H9 (cell line): ENCODE results near the gene ACMSD. TPM values are rescaled to one million over a fixed set of nuclear protein-coding genes. Genes with fewer than 3 reads are reported as not detected.

Experiments
- DNase-seq: peaks from one replicate; pipeline ENCODE4 v3.0.0-alpha.2; 2017
- H2AFZ ChIP-seq: one replicate; pipeline ENCODE4 v1.6.1; 2013; ENCODE audit warnings: mild to moderate bottlenecking, low read length, control low read depth, moderate library complexity
- H2AK5ac ChIP-seq: 2 replicates; pipeline ENCODE4 v1.6.1; 2013; ENCODE audit warnings: low read length, control low read depth, mixed read lengths; ENCODE audit not compliant: insufficient read length
- H2BK120ac ChIP-seq: one replicate; pipeline ENCODE4 v1.6.1; 2013; ENCODE audit warnings: low read depth, mild to moderate bottlenecking, low read length, control low read depth, inconsistent platforms; ENCODE audit not compliant: poor library complexity, severe bottlenecking
- H2BK12ac ChIP-seq: 2 replicates; pipeline ENCODE4 v1.6.1; 2013; ENCODE audit warnings: low read length, control low read depth, mixed read lengths, low read depth; ENCODE audit not compliant: insufficient read length
- H2BK15ac ChIP-seq: 2 replicates; pipeline ENCODE4 v1.6.1; 2013; ENCODE audit warnings: low read depth, low read length, control low read depth
- H2BK20ac ChIP-seq: one replicate; pipeline ENCODE4 v1.6.1; 2013; ENCODE audit warnings: low read depth, mild to moderate bottlenecking, low read length, control low read depth, inconsistent platforms; ENCODE audit not compliant: poor library complexity, severe bottlenecking
- H2BK5ac ChIP-seq: 2 replicates; pipeline ENCODE4 v1.6.1; 2013; ENCODE audit warnings: low read length, control low read depth, mixed read lengths; ENCODE audit not compliant: insufficient read length
- H3K14ac ChIP-seq: 2 replicates; pipeline ENCODE4 v1.6.1; 2013; ENCODE audit warnings: low read length, control low read depth; ENCODE audit not compliant: insufficient read depth
- H3K18ac ChIP-seq: 2 replicates; pipeline ENCODE4 v1.6.1; 2013; ENCODE audit warnings: low read depth, mild to moderate bottlenecking, mixed read lengths, low read length, control low read depth; ENCODE audit not compliant: insufficient read length
- H3K23ac ChIP-seq: 2 replicates; pipeline ENCODE4 v1.6.1; 2013; ENCODE audit warnings: low read length, control low read depth, mixed read lengths, low read depth; ENCODE audit not compliant: insufficient read length
- H3K23me2 ChIP-seq: 2 replicates; pipeline ENCODE4 v1.6.1; 2013; ENCODE audit warnings: low read depth, mild to moderate bottlenecking, mixed read lengths, low read length, control low read depth; ENCODE audit not compliant: insufficient read length, poor library complexity, severe bottlenecking
- H3K27ac ChIP-seq: 2 replicates; pipeline ENCODE4 v1.5.1; 2013; ENCODE audit warnings: low read length, control low read depth, mixed read lengths, low read depth; ENCODE audit not compliant: insufficient read length
- H3K27me3 ChIP-seq: 2 replicates; pipeline ENCODE4 v1.6.1; 2013; ENCODE audit warnings: low read length, control low read depth, inconsistent platforms; ENCODE audit not compliant: insufficient read depth
- H3K4ac ChIP-seq: 2 replicates; pipeline ENCODE4 v1.6.1; 2013; ENCODE audit warnings: low read depth, mild to moderate bottlenecking, control low read depth, inconsistent platforms, low read length, moderate library complexity
- H3K4me1 ChIP-seq: 2 replicates; pipeline ENCODE4 v1.6.1; 2013; ENCODE audit warnings: low read length, control low read depth, inconsistent platforms; ENCODE audit not compliant: insufficient read depth
- H3K4me2 ChIP-seq: 2 replicates; pipeline ENCODE4 v1.6.1; 2013; ENCODE audit warnings: low read length, control low read depth, mixed read lengths; ENCODE audit not compliant: insufficient read length, insufficient read depth
- H3K56ac ChIP-seq: 2 replicates; pipeline ENCODE4 v1.6.1; 2013; ENCODE audit warnings: low read depth, mild to moderate bottlenecking, mixed read lengths, low read length, control low read depth; ENCODE audit not compliant: insufficient read length
- H3K79me1 ChIP-seq: 2 replicates; pipeline ENCODE4 v1.6.1; 2013; ENCODE audit warnings: low read depth, mild to moderate bottlenecking, moderate library complexity, low read length, control low read depth, inconsistent platforms; ENCODE audit not compliant: insufficient read depth, poor library complexity, severe bottlenecking
- H3K79me2 ChIP-seq: 2 replicates; pipeline ENCODE4 v1.6.1; 2013; ENCODE audit warnings: low read length, control low read depth, inconsistent platforms; ENCODE audit not compliant: insufficient read depth
- H3K9ac ChIP-seq: 2 replicates; pipeline ENCODE4 v1.6.1; 2013; ENCODE audit warnings: low read length, control low read depth, mixed read lengths; ENCODE audit not compliant: insufficient read length; ENCODE audit errors: extremely low read depth
- H3K9me3 ChIP-seq: one replicate; pipeline ENCODE4 v1.6.1; 2013; ENCODE audit warnings: low read depth, low read length, inconsistent platforms; ENCODE audit not compliant: control insufficient read depth
- H3T11ph ChIP-seq: one replicate; pipeline ENCODE4 v1.6.1; 2013; ENCODE audit warnings: mild to moderate bottlenecking, low read length, control low read depth, inconsistent platforms
- H4K20me1 ChIP-seq: one replicate; pipeline ENCODE4 v1.6.1; 2013; ENCODE audit not compliant: control insufficient read depth, insufficient read length, insufficient read depth
- H4K5ac ChIP-seq: 2 replicates; pipeline ENCODE4 v1.6.1; 2013; ENCODE audit warnings: low read depth, mild to moderate bottlenecking, mixed read lengths, low read length, control low read depth; ENCODE audit not compliant: insufficient read length
- H4K8ac ChIP-seq: replicated peaks from 2 replicates; pipeline ENCODE4 v1.6.1; 2013; ENCODE audit warnings: low read length, control low read depth, mixed read lengths, low read depth; ENCODE audit not compliant: insufficient read length
- H4K91ac ChIP-seq: 2 replicates; pipeline ENCODE4 v1.6.1; 2013; ENCODE audit warnings: low read depth, mild to moderate bottlenecking, moderate library complexity, mixed read lengths, low read length, control low read depth; ENCODE audit not compliant: insufficient read length
- H3K27ac Mint-ChIP-seq, 3 experiments: 2 replicates in 2 of 3; 3 replicates in 1 of 3; pipeline ENCODE4 v1.8.0; 2020 to 2021; ENCODE audit warnings: mixed read lengths in 3 of 3, mild to moderate bottlenecking in 1 of 3, moderate library complexity in 1 of 3
- H3K27me3 Mint-ChIP-seq: 2 replicates; pipeline ENCODE4 v1.8.0; 2021; ENCODE audit warnings: low read depth, mild to moderate bottlenecking, moderate library complexity, mixed read lengths
- H3K36me3 Mint-ChIP-seq, 3 experiments: 2 replicates in 2 of 3; 3 replicates in 1 of 3; pipeline ENCODE4 v1.8.0; 2020 to 2021; ENCODE audit warnings: low read depth in 3 of 3, mixed read lengths in 3 of 3; ENCODE audit not compliant: insufficient read depth in 1 of 3
- H3K4me1 Mint-ChIP-seq, 2 experiments: 2 replicates each; pipeline ENCODE4 v1.8.0; 2020; ENCODE audit warnings: mixed read lengths in 2 of 2
- H3K4me3 Mint-ChIP-seq, 2 experiments: 2 replicates in 1 of 2; 3 replicates in 1 of 2; pipeline ENCODE4 v1.8.0; 2020 to 2021; ENCODE audit warnings: mild to moderate bottlenecking in 2 of 2, mixed read lengths in 2 of 2, moderate library complexity in 1 of 2
- H3K9me3 Mint-ChIP-seq, 2 experiments: 2 replicates in 1 of 2; 3 replicates in 1 of 2; pipeline ENCODE4 v1.8.0; 2020; ENCODE audit warnings: mild to moderate bottlenecking in 2 of 2, mixed read lengths in 2 of 2, moderate library complexity in 1 of 2
- CTCF ChIP-seq: fragments of 200-600 bp; sonication (generic); conservative IDR thresholded peaks from 3 replicates; pipeline ENCODE4 v1.8.0; 2021; ENCODE audit warnings: antibody characterized with exemption, mild to moderate bottlenecking
- WGBS: extraction: QIAGEN DNeasy Blood & Tissue Kit; methylation state at CpG from one replicate; pipeline ENCODE4 v1.1.7; 2013; ENCODE audit warnings: missing lambda C conversion rate, low lambda C conversion rate, mixed read lengths; ENCODE audit not compliant: insufficient read length; ENCODE audit errors: extremely low coverage; 5-methylcytosine and 5-hydroxymethylcytosine counted together
- total RNA-seq: library from RNA; stranded (reverse); gene quantifications from 2 replicates; pipeline ENCODE4 v1.2.1, GENCODE V29; 2021

The ACMSD gene
- total RNA-seq, 1 experiment from 2014 or later: not detected

GRCh38 chr2:134949981-134950708 lies 111.7 kb downstream of the ACMSD start:
- Mint-ChIP-seq H3K27ac (no peak overlapping the region; a peak in 1 of 7 replicates), H3K36me3 (peaks cover 38 to 83% (median 79%) of the 10 kb centered on the region in 3 experiments; a peak in 6 of 7 replicates), H3K4me3 (no peak overlapping the region), H3K9me3 (no peaks in the 10 kb centered on the region), H3K4me1 (peaks cover under 1 to 11% of the 10 kb centered on the region in 2 experiments), H3K27me3 (no peaks in the 10 kb centered on the region)
- no peak overlapping the region for H3K4me2 ChIP-seq
- peaks cover 3% of the 10 kb centered on the region for H3K79me1 ChIP-seq
- no peak overlapping the region for H2BK20ac ChIP-seq
- H4K8ac ChIP-seq: no peak overlapping the region
- H3K56ac ChIP-seq: no peak overlapping the region
- no peak overlapping the region for H2AK5ac ChIP-seq
- H3K4me1 ChIP-seq: no peaks in the 10 kb centered on the region; the same call in 1 of the 2 replicates
- no peak overlapping the region for H4K5ac ChIP-seq
- no peaks in the 10 kb centered on the region for H3K23me2 ChIP-seq
- H2BK5ac ChIP-seq: no peak overlapping the region
- no peak overlapping the region for H2BK12ac ChIP-seq
- H3K9me3 ChIP-seq: no peaks in the 10 kb centered on the region
- no peaks in the 10 kb centered on the region for H4K20me1 ChIP-seq
- H3K27me3 ChIP-seq: no peaks in the 10 kb centered on the region
- no peak overlapping the region for H3K23ac ChIP-seq
- H2BK120ac ChIP-seq: no peak overlapping the region
- no peak overlapping the region for H4K91ac ChIP-seq
- WGBS: no CpG with 5 or more reads among the region's 7 CpGs
- no peak for DNase-seq
- H3K4ac ChIP-seq: no peak overlapping the region
- no peaks in the 10 kb centered on the region for H3K79me2 ChIP-seq
- H3T11ph ChIP-seq: no peak overlapping the region
- H3K18ac ChIP-seq: no peak overlapping the region
- H3K9ac ChIP-seq: no peak overlapping the region
- no peak overlapping the region for H3K27ac ChIP-seq
- no peak for TF ChIP-seq CTCF
- no peak overlapping the region for H2AFZ ChIP-seq
- H3K14ac ChIP-seq: no peak overlapping the region
- H2BK15ac ChIP-seq: no peak overlapping the region
